Body of pancreas (tissue), 4 donors: ENCODE results near the gene ZNF497.

Source experiments
- POLR2A ChIP-seq, 3 donors: fragments of 450-650 bp; IDR thresholded peaks; one replicate each; pipeline ENCODE4 v1.6.1; 2016; ENCODE audit warnings: antibody characterized with exemption in 3 of 3, mild to moderate bottlenecking in 2 of 3
- TF ChIP-seq, protein P1 (sequence below), 7 experiments: fragments of 450-650 bp in 4 of 7; fragments of 200-600 bp in 3 of 7; sonication (generic) in 3 of 7; IDR thresholded peaks; one replicate each; pipeline ENCODE4 v1.5.1; 2016 to 2019; ENCODE audit warnings: antibody characterized with exemption in 7 of 7

DNA sequence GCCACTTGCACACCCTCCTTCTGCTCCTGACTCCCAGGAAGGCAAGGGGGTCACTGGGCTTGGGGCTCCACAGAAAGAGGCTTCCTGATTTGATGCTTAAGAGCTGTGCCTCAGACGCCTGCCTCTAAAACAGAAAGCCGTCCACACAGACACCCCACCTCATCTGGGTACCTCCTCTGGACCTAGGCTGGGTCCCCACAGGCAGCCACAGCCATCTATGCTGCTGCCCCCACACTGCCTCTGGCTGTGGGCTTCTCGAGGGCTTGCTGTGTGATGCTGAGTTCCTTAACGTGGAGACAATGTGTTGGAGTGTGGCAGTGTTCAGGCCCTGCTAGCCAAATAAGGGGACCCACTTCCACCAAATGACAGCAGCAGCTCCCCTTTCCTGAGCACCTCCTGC is 44.3 kb downstream of the ZNF497 start:
- TF ChIP-seq, protein P1, sequence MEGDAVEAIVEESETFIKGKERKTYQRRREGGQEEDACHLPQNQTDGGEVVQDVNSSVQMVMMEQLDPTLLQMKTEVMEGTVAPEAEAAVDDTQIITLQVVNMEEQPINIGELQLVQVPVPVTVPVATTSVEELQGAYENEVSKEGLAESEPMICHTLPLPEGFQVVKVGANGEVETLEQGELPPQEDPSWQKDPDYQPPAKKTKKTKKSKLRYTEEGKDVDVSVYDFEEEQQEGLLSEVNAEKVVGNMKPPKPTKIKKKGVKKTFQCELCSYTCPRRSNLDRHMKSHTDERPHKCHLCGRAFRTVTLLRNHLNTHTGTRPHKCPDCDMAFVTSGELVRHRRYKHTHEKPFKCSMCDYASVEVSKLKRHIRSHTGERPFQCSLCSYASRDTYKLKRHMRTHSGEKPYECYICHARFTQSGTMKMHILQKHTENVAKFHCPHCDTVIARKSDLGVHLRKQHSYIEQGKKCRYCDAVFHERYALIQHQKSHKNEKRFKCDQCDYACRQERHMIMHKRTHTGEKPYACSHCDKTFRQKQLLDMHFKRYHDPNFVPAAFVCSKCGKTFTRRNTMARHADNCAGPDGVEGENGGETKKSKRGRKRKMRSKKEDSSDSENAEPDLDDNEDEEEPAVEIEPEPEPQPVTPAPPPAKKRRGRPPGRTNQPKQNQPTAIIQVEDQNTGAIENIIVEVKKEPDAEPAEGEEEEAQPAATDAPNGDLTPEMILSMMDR (IDR thresholded peaks at IDR 0.05): no peak
- no peak for TF ChIP-seq POLR2A (IDR thresholded peaks at IDR 0.05)
